HG03342 (cell line): ENCODE results near the gene SDK2.

Experiments used
- ATAC-seq: cut with Tn5 transposase; IDR thresholded peaks from one replicate; pipeline ENCODE4 v1.9.1; 2021; ENCODE audit warnings: mild to moderate bottlenecking, moderate library complexity; ENCODE audit not compliant: unreplicated experiment

SDK2 gene

GRCh38 chr17:73356561-73357170 is 287.6 kb downstream of the SDK2 start:
- ATAC-seq, result no peak

- no peak for ATAC-seq
Measured at GRCh38 chr17:73354423-73355284, 289.6 kb downstream of the SDK2 start.

DNA sequence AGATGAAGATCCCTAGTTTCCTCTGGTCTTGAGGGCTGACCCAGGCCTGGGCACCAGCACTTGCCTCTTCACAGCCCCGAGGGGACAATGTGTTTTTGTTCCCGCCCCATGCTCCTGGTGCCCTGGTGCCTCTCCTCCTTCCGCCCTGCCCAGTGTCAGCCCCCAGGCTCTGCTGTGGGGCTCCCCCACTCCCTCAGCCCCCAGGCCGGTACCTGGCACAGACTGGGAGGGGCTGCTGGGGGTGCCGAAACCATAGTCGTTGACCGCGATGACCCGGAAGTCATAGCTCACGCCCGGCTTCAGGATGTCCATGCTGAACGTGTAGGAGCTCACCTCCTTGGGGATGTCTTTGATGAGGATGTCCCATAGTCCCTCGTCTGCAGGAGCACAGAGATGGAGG is 292.0 kb downstream of the SDK2 start:
- no peak for ATAC-seq

DNA sequence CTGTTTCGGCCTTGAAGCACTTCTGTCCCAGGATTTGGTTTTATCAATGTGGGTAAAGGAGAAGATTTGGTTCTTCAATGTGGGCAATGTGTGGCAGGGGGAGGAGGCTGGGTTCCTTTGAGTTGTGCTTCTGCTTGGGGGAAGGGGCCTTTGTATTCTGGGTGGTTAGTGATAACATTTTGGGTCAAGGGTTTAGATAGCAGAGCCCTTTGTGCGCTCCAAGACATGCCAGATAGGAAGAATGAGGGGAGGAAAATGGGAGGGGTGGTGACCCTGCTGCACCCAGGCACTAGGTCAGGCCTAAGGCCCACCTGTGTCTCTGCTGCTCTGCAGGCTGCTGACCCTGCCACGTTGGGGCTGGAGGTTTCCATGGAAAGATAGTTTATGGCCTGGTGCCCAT is 292.5 kb downstream of the SDK2 start:
- no peak for ATAC-seq

DNA sequence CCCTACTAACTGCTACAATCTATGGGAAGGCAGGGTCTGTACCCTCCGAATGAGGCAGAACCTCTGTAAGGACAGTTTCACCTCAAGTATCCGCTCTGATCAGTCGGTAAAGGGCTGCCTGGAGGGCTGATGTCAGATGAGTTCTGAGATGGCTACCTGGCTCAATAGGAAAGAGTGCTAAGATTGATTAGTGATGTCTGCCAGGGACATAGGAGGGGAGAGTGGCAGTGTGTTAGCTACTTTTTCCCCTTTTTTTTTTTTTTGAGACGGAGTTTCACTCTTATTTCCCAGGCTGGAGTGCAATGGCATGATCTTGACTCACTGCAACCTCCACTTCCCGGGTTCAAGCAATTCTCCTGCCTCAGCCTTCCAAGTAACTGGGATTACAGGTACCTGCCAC is 293.4 kb downstream of the SDK2 start:
- no peak for ATAC-seq

GRCh38 chr17:73349647-73350046 is 294.6 kb downstream of the SDK2 start:
- ATAC-seq, result no peak

- no peak for ATAC-seq
Measured at GRCh38 chr17:73349138-73349537, 295.1 kb downstream of the SDK2 start.

DNA sequence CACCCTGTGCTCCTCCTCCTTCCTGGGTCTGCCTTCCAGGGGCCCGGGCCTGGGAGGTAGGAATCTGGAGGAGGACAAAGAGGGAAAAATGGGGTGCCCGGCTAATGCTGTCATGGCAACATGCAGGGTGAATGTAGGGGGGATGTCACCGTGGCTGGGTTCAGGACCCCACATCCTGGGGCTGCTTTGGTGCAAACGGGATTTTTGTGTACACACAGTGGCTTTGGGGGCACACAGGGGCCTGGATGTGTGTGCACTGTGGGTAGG is 295.5 kb downstream of the SDK2 start:
- ATAC-seq, result no peak

- ATAC-seq, result no peak
Measured at GRCh38 chr17:73348018-73348828, 296.0 kb downstream of the SDK2 start.

GRCh38 chr17:73347351-73347750 is 296.9 kb downstream of the SDK2 start:
- no peak for ATAC-seq

GRCh38 chr17:73346501-73347162 is 297.6 kb downstream of the SDK2 start:
- no peak for ATAC-seq

DNA sequence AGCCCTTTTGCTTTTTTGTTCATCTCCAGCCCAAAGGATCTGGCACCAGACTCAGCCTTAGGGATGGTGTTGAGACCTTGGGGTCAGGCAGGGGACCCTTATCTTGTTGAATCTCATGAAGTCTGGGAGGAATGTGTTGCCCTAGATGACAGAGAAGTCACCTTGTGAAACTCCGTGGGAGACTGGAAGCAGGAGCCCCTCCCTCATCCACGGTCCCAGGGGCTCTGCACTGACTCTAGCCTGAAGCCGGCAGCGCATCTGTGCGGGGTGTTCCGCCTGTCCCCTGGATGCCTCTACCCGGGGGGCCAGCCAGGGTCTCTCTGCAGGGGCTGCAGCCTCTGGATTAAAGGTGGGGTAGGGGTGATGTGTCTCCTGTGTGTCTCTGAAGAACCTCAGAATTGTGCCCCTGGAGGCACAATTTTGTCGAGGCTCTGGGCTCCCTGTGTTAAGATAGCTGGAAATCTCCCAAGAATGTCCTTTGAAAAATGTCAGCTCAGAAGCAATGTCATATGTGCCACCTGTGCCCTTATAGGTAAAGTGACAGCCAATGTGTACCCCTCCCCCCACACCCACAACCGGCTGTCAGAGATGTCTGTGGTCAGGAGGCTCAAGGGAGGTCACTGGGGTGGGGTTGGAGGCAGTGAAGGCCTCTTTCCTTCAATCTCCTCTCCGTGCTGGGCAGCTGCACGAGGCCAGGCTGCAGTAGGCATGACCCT is 300.3 kb downstream of the SDK2 start:
- ATAC-seq, result no peak

GRCh38 chr17:73343168-73343634 is 301.0 kb downstream of the SDK2 start:
- no peak for ATAC-seq

GRCh38 chr17:73342541-73343167 is 301.6 kb downstream of the SDK2 start:
- ATAC-seq, result no peak

- ATAC-seq, result no peak
Measured at GRCh38 chr17:73342050-73342522, 302.2 kb downstream of the SDK2 start.

DNA sequence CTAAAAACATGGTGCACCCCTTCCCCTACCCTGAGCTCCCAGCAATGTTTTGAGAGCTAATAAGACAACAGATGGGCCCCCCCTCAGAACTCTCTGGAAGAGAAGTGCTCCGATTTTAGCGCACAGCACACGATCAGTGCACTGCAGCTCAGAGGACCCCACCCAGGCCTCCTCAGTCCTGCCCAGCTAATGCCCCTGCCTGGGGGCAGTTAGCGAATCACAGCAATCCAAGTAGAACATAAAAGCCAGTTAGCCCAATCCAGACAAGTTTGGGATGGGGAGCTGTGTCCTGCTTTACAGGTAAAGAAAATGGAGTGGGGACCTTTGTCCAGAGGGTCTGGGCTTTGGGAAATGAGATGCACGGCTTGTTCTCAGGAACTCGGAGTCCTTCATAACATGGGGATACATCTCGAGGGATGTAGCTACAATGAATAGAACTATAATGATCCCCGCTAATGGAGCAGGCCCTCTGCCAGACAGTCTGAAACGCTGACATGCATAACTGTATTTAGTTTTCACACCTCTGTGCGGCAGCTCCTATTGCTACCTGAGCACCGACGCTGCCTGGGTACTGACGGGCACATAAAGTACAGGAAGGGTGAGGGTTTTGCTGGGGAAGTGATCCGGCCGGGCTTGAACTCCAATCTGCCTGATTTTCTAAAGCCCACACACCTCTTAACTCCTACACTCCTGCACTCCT is 302.7 kb downstream of the SDK2 start:
- ATAC-seq, result no peak

- ATAC-seq, result no peak
Measured at GRCh38 chr17:73340093-73340596, 304.1 kb downstream of the SDK2 start.

- ATAC-seq, result no peak
Measured at GRCh38 chr17:73338566-73339197, 305.6 kb downstream of the SDK2 start.

GRCh38 chr17:73338050-73338521 is 306.2 kb downstream of the SDK2 start:
- no peak for ATAC-seq
